ENCODE data around the gene ADPGK. TPM values are rescaled to one million over a fixed set of nuclear protein-coding genes. Genes with fewer than 3 reads are reported as not detected.
"Not testable (repeated sequence)": the region's sequence is repeated elsewhere in the genome, so short reads cannot be mapped to it uniquely, and the experiment has no call there.

Gene ADPGK
- polyA plus RNA-seq, 2 donors = 19.3 to 24.7 TPM

DNA sequence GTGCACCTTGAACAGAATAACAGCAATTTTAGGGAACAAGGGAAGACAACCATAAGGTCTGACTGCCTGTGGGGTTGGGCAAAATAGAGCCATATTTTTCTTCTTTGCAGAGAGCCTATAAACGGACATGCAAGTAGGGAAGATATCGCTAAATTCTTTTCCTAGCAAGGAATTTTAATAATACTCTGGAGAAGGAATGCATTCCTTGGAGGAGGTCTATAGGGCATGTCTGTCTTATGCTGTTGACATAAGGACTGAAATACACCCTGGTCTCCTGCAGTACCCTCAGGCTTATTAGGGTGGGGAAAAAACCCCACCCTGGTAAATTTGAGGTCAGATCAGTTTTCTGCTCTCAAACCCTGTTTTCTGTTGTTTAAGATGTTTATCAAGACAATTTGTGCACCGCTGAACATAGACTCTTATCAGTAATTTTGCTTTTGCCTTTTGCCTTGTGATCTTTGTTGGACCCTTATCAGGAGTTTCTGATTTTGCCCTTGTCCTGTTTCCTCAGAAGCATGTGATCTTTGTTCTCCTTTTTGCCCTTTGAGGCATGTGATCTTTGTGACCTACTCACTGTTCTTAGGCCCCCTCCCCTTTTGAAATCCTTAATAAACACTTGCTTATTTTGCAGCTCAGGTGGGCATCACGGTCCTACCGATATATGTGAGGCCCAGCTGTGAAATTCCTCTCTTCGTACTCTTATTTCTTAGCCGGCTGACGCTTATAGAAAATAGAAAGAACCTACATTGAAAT lies 74.8 kb downstream of the ADPGK start:
- not testable (repeated sequence) for H3K27ac ChIP-seq (ENCODE audit: low read depth in 2 of 2, low read length in 1 of 2); H3K4me1 ChIP-seq (ENCODE audit: control insufficient read depth in 2 of 2, insufficient read depth in 2 of 2, low read length in 1 of 2); H3K36me3 ChIP-seq (ENCODE audit: control insufficient read depth in 2 of 2, insufficient read depth in 2 of 2, low read length in 1 of 2); H3K4me3 ChIP-seq (ENCODE audit: low read depth in 1 of 2, low read length in 2 of 2); H3K9me3 ChIP-seq (ENCODE audit: control insufficient read depth in 2 of 2, insufficient read depth in 1 of 2, low read depth in 1 of 2, low read length in 1 of 2); H3K27me3 ChIP-seq (ENCODE audit: control insufficient read depth in 1 of 2, insufficient read depth in 2 of 2, low read length in 2 of 2)
- 87 to 90% methylated on average over 8 of the region's 8 CpGs for WGBS, 2 donors

DNA sequence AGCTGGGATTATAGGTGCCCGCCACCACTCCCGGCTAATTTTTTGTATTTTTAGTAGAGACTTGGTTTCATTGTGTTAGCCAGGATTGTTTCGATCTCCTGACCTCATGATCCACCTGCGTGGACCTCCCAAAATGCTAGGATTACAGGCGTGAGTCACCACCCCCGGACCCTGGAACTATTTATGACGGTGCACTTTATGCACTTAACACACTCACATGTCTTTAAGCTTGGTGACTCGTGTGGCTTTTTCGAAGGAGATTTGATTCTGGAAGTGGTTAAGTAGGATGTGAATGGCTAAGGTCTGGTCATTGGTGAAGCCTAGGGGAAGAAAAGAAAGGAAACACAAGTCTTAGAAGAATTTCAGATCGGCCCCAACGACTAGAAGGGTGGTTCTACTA lies 77.3 kb downstream of the ADPGK start:
- H3K27me3 ChIP-seq (ENCODE audit: control insufficient read depth in 1 of 2, insufficient read depth in 2 of 2, low read length in 2 of 2) = no peaks in the 10 kb centered on the region
- H3K9me3 ChIP-seq (ENCODE audit: control insufficient read depth in 2 of 2, insufficient read depth in 1 of 2, low read depth in 1 of 2, low read length in 1 of 2) = no peaks in the 10 kb centered on the region
- H3K4me3 ChIP-seq (ENCODE audit: low read depth in 1 of 2, low read length in 2 of 2) = no peak overlapping the region
- WGBS, 2 donors = 92 to 93% methylated on average over 11 of the region's 11 CpGs
- H3K36me3 ChIP-seq (ENCODE audit: control insufficient read depth in 2 of 2, insufficient read depth in 2 of 2, low read length in 1 of 2) = no peaks in the 10 kb centered on the region
- H3K27ac ChIP-seq (ENCODE audit: low read depth in 2 of 2, low read length in 1 of 2) = no peak overlapping the region
- no peaks in the 10 kb centered on the region for H3K4me1 ChIP-seq (ENCODE audit: control insufficient read depth in 2 of 2, insufficient read depth in 2 of 2, low read length in 1 of 2)

Other genes starting within 250 kb of the ADPGK start
- gene GOLGA6B, start 129.1 kb downstream of the ADPGK start, polyA plus RNA-seq = not detected
- gene HIGD2B, start 97.6 kb downstream of the ADPGK start, polyA plus RNA-seq = not detected
- 1 to 10 TPM; 5.2 to 6.4 TPM for gene BBS4, start 97.6 kb downstream of the ADPGK start, polyA plus RNA-seq